RPMI8226 (cell line): ENCODE data around the gene TMUB1.

Experiments used
- DNase-seq: peaks from one replicate; pipeline ENCODE4 v3.0.0-alpha.2; 2015

The TMUB1 gene

GRCh38 chr7:151082141-151083070 is 887 bp downstream of the TMUB1 start:
- no peak for DNase-seq

GRCh38 chr7:151081170-151082101 is 1.9 kb downstream of the TMUB1 start:
- no peak for DNase-seq

GRCh38 chr7:151080522-151081169 is 2.6 kb downstream of the TMUB1 start, which contains the start of gene FASTK:
TSS of gene FASTK (minus strand) at chr7:151080809. CDS start at chr7:151080766, 43 bp downstream.
- peak; percentile 95 for DNase-seq

GRCh38 chr7:151080067-151080521 is 3.2 kb downstream of the TMUB1 start:
- peak; percentile 22 for DNase-seq

GRCh38 chr7:151079199-151079910 is 3.9 kb downstream of the TMUB1 start:
- no peak for DNase-seq

- DNase-seq, result no peak
Observed at GRCh38 chr7:151078233-151079040, 4.9 kb downstream of the TMUB1 start.

- no peak for DNase-seq
Observed at GRCh38 chr7:151077705-151078232, 5.5 kb downstream of the TMUB1 start.

GRCh38 chr7:151076863-151077704 is 6.2 kb downstream of the TMUB1 start:
- peak; percentile 35 for DNase-seq

GRCh38 chr7:151075978-151076426 is 7.3 kb downstream of the TMUB1 start:
- no peak for DNase-seq

- DNase-seq, result no peak
Observed at GRCh38 chr7:151075662-151075971, 7.7 kb downstream of the TMUB1 start.

GRCh38 chr7:151074817-151075661 is 8.3 kb downstream of the TMUB1 start:
- no peak for DNase-seq

- no peak for DNase-seq
Observed at GRCh38 chr7:151073990-151074389, 9.3 kb downstream of the TMUB1 start.

- no peak for DNase-seq
Observed at GRCh38 chr7:151071032-151071866, 12.0 kb downstream of the TMUB1 start.

- DNase-seq, result no peak
Observed at GRCh38 chr7:151070574-151070960, 12.7 kb downstream of the TMUB1 start.

GRCh38 chr7:151069841-151070573 is 13.3 kb downstream of the TMUB1 start:
- no peak for DNase-seq

- DNase-seq, result no peak
Observed at GRCh38 chr7:151068069-151068773, 15.1 kb downstream of the TMUB1 start.
